H7 (cell line): Measurements from ENCODE around the gene TMEM51. TPM values are rescaled to one million over a fixed set of nuclear protein-coding genes. Genes with fewer than 3 reads are reported as not detected.
"Not testable (repeated sequence)": the region's sequence is repeated elsewhere in the genome, so short reads cannot be mapped to it uniquely, and the experiment has no call there.

Experiments
- DNase-seq: peaks from one replicate; pipeline ENCODE4 v3.0.0; 2012
- H3K27me3 ChIP-seq: 2 replicates; pipeline ENCODE4 v1.6.0; 2011; ENCODE audit warnings: mild to moderate bottlenecking, low read length; ENCODE audit not compliant: control insufficient read depth, insufficient read depth
- H3K36me3 ChIP-seq: replicated peaks from 2 replicates; pipeline ENCODE4 v1.5.1; 2011; ENCODE audit warnings: low read length; ENCODE audit not compliant: control insufficient read depth, insufficient read depth
- H3K4me3 ChIP-seq: 2 replicates; pipeline ENCODE4 v1.5.1; 2011; ENCODE audit warnings: low read depth, mild to moderate bottlenecking, control low read depth, low read length, moderate library complexity; ENCODE audit not compliant: insufficient read depth
- total RNA-seq: library from RNA; depleted of rRNA; stranded (reverse); fragments of >200 nt; shearing (Covaris generic); gene quantifications from 2 replicates; pipeline ENCODE4 v1.2.3, GENCODE V29; 2014

TMEM51 gene
- total RNA-seq, 1 experiment from 2014 or later = 11.9 TPM

DNA sequence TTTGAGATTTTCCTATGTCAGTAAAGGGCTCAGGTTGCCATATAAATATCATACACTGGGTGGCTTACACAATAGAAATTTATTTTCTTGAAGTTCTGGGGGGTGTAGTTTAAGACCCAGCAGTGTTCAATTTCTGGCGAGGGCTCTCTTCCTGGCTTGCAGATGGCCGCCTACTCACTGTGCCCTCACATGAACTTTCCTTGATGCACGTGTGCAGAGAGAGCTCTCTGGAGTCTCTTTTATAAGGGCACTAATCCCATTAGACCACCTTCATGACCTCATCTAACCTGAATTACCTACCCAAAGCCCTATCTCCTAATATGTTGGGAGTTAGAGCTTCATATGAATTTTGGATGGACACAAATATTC, 21.1 kb downstream of the TMEM51 start:
- H3K36me3 ChIP-seq = no peaks in the 10 kb centered on the region
- DNase-seq = no peak
- H3K4me3 ChIP-seq = no peak overlapping the region
- no peaks in the 10 kb centered on the region for H3K27me3 ChIP-seq

DNA sequence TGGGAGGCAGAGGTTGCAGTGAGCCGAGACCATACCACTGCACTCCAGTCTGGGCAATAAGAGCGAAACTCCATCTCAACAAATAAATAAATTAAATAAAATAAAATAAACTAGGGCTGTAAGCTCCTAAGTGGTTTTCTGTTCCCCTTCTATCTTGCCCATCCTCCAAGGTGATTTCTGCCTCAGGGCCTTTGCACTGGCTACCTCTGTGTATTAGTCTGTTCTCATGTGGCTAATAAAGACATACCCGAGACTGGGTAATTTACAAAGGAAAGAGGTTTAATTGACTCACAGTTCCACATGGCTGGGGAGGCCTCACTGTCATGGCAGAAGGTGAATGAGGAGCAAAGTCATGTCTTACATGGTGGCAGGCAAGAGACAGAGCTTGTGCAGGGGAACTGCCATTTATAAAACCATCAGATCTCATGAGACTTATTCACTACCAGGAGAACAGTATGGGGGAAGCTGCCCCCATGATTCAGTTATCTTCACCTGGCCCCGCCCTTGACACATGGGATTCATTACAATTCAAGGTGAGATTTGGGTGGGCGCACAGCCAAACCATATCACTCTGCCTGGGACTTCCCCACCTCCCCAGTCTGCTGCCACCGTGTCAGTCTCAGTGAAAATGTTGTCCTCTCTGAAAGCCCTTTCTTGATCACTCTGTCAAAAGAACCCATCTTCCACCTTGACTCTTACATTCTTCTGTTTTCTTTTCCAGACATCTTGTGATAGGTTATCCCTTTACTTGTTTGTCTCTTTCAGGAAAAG, 22.0 kb downstream of the TMEM51 start:
- H3K27me3 ChIP-seq, DNase-seq, H3K36me3 ChIP-seq, H3K4me3 ChIP-seq: not testable (repeated sequence)

DNA sequence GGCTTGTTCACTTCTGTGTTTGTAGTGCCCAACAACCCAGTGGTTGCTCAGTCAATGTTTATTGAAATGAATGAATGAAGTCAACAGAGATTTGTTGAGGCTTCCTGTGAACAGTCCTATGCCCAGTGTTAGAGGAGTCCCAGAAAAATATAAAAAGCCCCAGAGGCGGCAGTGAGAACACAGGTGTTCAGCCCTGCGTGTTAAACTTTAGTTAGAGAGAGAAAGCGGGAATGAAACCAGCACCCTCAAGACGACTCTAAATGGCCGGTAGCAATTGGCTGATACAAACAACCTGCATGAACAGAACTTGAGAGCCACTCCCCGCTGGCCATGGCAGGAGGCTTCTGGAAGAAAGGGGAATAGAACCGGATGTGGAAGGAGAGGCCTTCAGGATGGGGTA, 22.6 kb downstream of the TMEM51 start:
- Histone ChIP-seq H3K27me3 (no peaks in the 10 kb centered on the region), H3K36me3 (no peaks in the 10 kb centered on the region), H3K4me3 (no peak overlapping the region)
- DNase-seq = no peak

DNA sequence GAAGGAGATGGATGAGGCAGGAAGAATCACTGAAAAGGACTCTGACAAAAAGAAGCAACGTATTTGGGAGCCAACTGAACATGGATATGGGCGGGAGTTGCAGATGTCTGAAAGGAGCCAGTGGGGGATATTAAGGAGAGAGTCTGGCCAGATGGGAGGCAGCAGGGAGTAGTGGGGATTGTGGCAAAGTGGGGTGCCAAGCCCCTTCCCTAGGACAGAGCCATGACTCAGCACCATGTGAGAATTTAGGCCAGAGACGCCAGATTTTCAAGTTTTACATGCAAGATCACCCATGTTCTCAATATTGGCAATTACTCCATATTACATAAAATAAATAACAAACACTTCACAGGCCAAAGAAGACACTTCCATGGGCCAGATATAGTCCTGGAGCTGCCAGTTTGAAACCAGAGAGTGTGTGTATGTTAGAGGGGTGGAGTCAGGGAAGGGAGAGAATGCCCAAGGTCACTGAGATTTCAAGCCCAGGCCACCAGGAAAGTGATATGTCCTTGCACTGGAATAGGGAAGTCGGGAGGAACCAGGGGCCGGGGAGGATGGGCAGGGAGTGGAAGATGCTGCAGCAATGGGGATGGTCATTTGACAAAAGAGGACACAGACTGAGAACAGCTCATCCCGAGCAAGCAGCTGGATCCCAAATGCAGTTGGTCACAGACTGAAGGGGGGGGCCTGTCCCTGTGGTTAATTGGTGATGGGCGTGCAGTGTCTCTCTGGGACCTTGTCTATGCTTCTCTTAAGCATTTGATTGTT, 23.5 kb downstream of the TMEM51 start:
- no peak for DNase-seq
- Histone ChIP-seq H3K4me3 (no peak overlapping the region), H3K36me3 (no peaks in the 10 kb centered on the region), H3K27me3 (no peaks in the 10 kb centered on the region)

DNA sequence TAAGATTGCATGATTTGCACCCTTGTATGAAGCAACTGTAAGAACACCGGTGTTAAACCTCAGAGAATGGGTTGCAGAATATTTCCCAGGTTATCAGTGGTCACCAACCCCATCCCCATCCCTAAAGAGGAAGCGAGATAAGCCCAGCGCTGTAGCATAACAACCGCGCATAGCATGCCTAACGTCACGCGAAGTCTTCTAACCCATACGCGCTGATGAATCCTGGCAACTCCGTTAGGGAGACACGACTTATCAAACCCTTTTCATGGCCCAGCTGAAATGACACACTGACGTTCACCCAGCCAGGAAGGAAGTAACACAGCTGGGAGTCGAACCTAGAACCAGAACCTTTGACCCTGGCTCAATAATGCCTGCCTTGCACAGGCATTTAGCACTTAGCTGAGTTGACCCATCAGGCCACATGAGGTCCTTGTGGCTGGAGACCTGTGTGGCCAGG, 24.2 kb downstream of the TMEM51 start:
- DNase-seq = no peak
- Histone ChIP-seq H3K4me3 (no peak overlapping the region), H3K27me3 (no peaks in the 10 kb centered on the region), H3K36me3 (no peaks in the 10 kb centered on the region)

DNA sequence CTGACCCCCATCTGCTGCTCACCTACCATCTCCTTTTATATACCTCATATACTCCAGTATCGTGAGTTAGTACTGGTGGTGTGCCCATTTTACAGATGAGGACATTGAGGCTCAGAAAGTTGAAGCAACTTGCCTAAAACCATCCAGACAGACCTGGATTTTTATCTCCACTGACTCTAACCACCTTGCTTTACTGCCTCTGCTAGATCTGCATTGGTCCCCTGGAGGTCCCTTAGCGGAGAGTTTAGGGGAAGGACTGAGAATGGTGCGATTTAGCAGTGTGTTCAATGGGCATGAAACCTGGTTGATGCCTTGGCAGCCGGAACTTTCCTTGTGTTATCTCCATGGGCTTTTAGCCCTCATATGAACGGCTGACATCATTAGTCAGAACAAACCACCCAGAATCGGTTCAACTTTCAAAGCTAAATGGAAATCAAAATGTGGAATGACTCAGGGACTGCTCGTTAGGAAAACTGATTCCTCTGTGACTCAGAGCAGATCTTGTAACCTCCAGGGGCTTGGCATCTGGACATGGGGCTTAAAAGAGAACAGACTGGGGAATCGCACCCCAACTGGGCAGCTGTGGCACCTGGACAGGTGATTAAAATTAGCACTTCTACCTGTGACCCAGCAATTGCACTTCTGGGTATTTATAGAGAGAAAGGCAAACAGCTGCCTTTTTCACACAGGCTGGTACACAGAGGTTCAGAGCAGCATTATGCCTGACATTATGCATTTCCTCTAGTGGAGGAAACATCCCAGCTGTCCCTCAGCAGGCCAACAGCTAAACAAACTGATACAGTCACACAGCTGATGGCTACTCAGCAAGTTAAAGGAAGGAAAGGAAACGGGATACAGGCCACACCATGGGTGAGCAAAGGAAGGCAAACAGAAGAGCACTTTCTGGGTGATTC, 25.3 kb downstream of the TMEM51 start:
- H3K36me3 ChIP-seq = no peaks in the 10 kb centered on the region
- no peak overlapping the region for H3K4me3 ChIP-seq
- H3K27me3 ChIP-seq = no peaks in the 10 kb centered on the region
- no peak for DNase-seq

DNA sequence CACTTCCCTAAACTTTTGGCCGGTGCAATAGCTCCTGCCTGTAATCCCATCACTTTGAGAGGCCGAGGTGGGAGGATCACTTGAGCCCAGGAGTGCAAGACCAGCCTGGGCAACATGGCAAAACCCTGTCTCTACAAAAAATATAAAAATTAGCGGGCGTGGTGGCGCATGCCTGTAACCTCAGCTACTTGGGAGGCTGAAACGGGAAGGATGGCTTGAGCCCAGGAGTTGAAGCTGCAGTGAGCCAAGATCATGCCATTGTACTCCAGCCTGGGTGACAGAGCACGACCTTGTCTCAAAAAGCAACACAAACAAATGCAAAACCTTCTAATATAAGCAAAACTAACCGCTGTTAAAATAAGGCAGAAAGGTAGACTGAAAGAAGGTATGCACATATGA, 25.9 kb downstream of the TMEM51 start:
- Histone ChIP-seq H3K36me3 (no peaks in the 10 kb centered on the region), H3K27me3 (no peaks in the 10 kb centered on the region), H3K4me3 (no peak overlapping the region)
- no peak for DNase-seq

DNA sequence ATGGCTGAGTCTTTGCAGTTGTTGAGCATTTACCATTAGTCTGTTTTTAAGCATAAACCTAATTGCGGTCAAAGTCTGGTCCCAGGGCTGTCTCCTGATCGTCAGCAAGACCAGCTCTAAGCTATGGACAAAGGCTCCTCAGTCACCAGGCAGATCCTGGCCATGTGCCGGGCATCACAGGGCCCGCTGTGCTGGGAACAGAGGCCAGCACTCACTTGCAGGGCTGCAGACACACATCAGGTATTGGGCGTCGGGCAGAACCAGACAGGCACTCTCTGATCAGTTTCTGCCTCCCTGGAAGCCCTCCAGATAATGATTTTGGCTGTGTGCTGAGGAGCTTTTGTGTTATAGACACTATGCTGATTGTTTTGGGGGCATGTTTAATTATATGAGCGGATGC, 26.6 kb downstream of the TMEM51 start:
- Histone ChIP-seq H3K27me3 (no peaks in the 10 kb centered on the region), H3K4me3 (no peak overlapping the region), H3K36me3 (no peaks in the 10 kb centered on the region)
- DNase-seq = no peak

DNA sequence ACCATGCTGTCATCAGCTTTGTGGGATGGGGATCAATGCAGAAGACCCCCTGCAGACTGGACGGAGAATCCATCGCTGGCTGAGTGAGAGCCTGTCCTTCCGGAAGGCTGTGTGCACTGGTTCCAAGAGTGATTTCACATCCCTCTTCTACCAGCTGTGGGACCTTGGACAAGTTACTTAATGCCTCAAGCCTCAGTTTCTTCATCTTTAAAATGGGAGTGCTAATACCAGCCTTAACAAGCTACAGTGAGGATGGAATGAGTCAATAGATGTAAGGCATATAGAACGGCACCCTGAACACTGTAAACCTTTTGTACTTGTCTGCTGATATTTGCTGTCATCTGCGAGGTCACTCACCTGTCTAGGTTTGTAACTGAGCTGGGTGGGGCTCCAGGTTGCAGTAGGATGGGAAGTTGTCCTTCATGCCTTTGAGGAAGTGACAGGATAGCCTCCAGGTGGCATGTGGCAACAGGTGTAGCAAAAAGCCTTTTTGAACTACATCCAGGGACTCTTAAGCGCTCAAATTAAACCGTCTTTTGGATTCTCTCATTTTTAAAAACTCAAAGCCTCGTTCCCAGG, 27.5 kb downstream of the TMEM51 start:
- Histone ChIP-seq H3K27me3 (no peaks in the 10 kb centered on the region), H3K4me3 (no peak overlapping the region), H3K36me3 (no peaks in the 10 kb centered on the region)
- DNase-seq = no peak

DNA sequence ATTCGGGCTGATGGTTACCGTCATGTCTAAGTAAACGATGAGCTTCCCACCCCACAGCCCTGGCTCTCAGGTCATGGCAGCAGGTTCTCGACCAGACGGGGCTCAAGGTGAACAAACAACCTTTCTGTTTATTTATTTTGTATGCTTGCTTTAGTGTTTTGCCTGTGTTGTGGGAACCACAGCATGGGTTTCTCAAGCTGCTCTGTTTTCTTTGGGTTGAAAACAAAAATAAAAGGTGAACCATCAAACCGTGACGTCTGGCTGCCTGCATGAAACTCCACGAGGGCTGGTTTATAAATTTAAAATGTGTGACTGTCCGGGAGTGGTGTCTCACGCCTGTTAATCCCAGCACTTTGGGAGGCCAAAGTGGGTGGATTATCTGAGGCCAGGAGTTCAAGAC, 28.0 kb downstream of the TMEM51 start:
- Histone ChIP-seq H3K36me3 (no peaks in the 10 kb centered on the region), H3K27me3 (no peaks in the 10 kb centered on the region), H3K4me3 (no peak overlapping the region)
- no peak for DNase-seq

DNA sequence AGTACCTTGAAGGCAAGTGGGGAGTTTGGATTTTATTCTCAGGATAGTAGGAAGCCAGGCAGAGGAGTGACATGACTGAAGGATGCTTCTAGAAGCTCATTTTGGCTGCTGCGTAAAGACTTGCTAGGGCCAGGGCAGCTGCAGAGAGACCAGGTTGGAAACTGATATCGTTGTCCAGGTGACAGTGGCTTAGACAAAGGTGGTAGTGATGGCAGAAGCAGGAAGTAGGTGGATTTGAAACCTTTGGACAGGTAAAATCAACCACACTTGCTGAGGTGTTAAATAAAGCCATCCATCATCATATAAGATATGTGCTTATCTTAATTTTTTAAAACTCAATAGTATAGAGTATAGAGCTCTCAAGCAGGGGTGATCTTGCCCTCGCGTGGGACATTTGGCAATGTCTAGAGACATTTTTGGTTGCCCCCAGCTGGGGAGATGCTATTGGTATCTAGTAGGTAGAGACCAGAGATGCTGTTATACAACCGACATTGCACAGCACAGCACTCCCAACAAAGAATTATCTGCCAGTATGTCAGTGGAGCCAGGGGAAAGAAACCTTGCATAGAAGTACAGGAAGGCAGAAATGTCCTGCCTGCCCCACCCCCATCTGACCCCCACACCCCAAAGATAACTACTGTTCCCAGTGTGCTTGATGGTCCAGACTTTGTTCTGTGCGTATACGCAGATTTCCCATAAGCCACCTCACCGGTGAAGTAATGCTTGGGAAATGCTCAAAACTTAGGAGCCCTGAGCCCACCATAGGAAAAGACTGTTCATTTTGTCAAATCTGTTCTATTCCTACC, 31.1 kb downstream of the TMEM51 start:
- Histone ChIP-seq H3K4me3 (no peak overlapping the region), H3K27me3 (no peaks in the 10 kb centered on the region), H3K36me3 (no peaks in the 10 kb centered on the region)
- DNase-seq = no peak

DNA sequence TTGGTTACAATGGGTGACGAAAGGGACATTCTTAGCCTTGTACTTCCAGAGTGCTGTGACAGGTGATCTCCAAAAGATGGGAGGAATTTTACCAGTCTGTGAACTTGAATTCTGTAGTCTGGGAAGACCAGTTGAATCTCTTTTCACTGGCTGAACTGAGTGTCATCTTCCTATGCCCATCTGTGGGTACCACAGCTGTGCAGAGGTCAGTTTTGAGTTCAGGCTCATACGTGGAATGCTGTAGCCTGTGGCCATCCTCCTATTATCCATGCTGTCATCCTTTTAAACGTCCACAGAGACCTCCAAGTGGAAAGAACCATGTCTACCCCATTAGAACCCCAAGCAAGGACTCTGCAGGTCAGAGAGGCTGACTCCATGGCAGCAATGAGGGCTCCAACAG, 32.1 kb downstream of the TMEM51 start:
- no peaks in the 10 kb centered on the region for H3K27me3 ChIP-seq
- H3K4me3 ChIP-seq = no peak overlapping the region
- H3K36me3 ChIP-seq = no peaks in the 10 kb centered on the region
- no peak for DNase-seq

DNA sequence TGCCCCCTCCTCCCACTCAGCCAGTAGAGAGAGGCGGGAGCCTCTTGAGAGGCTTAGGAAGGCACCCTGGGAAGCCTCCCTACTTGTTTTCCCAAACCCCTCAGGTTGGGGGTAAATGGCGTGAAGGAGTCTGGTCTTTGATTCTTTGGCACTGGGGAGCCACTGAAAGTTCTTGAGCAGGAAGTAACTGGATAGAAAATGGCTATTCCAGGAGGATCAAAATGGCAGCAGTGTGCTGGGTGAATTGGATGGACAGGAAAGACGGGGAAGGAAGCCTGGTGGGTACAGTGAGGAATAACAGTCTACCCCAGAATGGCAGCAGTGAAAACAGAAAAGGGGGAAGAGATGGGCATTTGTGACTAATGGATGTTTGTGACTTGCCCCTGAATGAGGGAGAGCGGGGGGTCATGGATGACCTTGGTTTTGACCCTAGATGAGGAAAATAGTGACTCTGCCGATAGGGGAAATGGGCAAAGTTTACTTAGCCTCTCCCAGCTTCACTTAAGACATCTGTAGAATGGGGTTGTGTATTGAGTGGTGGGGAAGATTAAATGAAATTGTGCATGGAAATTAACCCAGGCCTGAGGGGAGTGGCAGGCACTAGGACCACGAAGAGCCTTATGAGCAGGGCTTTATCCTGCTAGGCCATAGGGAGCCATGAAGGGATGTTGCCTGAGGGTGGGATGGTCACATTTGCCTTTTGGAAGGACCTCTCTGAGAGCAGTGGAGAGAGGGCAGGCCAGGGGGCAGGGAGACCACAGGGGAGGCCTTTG, 32.7 kb downstream of the TMEM51 start:
- DNase-seq = no peak
- Histone ChIP-seq H3K27me3 (no peaks in the 10 kb centered on the region), H3K4me3 (no peak overlapping the region)

More for the DNA sequence above, 32.7 kb downstream of the TMEM51 start:
- H3K36me3 ChIP-seq = no peaks in the 10 kb centered on the region
